Superior temporal gyrus (tissue), 1 donor: ENCODE results near the gene GNAQ.

Source experiments
- DNase-seq: peaks from one replicate; pipeline ENCODE4 v3.0.0-alpha.2; 2016; ENCODE audit errors: extremely low spot score

The GNAQ gene

DNA sequence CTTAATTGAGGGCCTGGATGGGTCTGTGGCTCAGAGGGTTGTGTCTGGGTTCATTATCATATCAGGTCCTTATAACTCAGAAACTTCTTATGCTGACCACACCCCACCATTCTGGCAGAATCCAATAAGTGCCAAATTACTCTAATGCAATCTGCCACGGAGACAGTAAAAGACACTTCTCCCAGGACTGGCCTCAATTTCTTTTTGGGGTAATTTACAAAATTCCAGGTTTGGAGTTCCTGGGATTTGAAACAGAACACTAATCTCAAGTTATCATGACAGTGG is 187.8 kb downstream of the GNAQ start:
- DNase-seq, result no peak

GRCh38 chr9:77843076-77843870 is 188.3 kb downstream of the GNAQ start:
- DNase-seq, result no peak

- peak; percentile 63 for DNase-seq
These were observed 189.7 kb downstream of the GNAQ start for GRCh38 chr9:77841739-77842386.

GRCh38 chr9:77839459-77840140 is 192.0 kb downstream of the GNAQ start:
- DNase-seq, result no peak

DNA sequence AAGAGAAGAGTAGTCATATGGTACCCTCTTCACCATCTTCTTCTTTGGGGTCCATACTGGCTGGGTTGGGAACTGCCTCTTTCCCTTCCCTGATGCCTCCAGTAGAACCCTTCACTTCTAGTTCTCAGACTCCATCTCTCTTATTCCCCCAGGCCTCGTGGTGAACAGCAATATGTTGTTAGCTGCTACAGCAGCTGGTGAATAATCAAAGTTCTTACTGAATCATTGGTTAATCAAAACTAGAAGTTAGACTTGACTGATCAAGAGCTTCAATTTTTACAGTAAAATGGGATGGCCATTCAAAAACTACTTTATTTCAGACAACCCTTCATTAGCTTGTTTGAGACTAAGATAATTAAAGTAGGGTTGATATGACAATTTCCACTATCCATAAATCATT is 192.6 kb downstream of the GNAQ start:
- no peak for DNase-seq

GRCh38 chr9:77834898-77835488 is 196.6 kb downstream of the GNAQ start:
- DNase-seq, result no peak

DNA sequence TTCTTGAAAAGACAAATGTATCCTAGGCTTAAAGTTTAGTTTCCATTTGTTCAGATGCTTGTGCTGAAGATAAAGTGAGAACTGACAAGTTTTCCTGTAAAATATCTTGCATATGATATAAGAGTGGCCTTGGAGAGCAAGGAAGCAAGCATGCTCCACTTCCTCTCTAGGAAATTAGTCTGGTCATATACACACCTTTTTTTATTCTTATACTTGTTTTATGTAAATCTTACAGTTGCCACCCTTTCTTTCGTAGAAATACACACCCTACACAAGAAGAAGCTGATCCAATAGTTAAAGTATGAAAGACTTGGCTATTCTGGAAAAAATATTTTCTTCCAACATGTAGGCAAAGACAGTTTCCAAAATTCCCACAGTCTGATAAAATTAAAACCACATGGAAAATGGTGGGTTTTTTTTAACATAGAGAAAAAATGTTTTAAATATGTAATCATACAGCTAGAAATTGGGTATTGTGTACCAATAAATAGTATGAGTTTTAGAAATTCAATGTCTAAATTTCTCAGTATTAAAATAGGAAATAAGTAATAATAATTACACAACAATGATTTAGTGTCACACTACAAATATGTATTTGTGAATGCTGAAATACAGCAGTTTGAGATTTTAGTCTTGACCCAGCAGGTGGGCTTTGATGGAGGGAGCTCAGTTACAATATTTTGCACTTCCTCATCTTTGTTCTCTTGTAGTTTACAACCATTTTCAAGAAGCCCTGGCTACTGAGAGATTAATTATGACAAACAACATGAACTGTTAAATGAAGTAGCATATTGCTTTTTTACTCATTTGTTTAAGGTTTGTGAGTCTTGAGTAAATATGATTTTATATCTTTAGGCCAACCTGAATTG is 197.8 kb downstream of the GNAQ start:
- DNase-seq, result no peak

DNA sequence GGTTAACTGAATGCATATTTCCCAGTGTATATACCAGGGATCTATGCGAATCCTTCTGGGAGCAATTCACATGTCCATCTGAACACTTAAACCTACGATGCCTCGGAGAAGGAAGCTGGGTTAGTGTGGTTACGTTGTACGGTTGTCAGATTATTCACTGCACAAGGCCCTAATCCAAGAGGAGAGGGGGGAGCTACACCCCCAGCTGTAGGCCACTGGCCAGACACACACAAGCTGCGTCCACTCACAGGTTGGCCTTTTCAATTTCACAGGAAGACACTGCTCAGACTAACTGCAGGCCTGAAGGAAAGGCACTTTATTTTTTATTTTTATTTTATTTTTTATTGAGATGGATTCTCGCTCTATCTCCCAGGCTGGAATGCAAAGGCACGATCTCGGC is 199.0 kb downstream of the GNAQ start:
- no peak for DNase-seq

GRCh38 chr9:77831781-77832180 is 199.8 kb downstream of the GNAQ start:
- DNase-seq, result no peak

DNA sequence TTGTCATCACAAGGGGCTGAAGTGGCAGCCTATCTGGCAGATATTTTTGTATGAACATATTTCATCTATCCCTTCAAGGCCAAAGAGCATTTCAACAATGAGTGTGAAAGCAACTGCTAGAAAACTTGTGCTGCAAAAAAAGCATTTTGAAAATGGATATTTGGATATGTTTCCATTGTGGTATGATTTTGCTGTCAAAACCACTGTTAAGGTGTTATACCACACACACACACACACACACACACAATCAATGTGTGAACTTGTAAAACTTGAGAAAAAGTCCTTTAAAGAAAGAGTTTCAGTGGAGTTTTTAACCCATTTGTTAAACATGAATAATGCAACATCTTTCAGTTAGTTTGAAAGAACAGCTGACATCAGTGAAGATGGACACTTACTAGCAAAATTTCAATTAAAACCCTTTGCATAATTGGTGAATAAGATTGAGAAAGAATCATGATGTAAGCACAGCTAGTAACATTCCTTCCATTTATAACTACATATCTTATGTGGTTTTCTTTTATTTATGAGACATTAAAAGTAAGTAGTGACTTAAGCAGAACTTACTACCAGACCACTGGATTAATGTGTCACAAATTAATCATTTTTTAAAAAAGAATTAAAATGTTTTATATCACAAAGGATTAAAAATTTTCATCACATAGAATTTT is 200.9 kb downstream of the GNAQ start:
- DNase-seq, result no peak

DNA sequence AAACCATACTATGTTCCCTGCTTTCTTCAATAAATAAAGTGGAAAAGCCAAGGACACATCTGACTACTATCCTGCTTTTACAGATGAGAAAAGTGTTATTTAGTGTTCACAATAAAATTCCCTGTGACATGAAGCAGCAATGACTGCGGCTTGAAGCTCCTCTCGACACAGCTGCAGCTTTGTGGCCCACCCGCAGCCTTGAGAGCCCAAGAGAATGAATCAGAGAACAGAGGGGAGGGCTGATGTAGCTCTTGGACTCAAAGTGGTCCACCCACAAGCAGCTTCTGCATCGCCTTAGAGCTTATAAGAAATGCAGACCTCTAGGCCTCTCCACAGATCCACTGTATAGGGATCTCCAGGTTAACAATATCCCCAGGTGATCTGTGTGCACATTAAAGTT is 202.2 kb downstream of the GNAQ start:
- no peak for DNase-seq

- DNase-seq, result no peak
These were observed 204.4 kb downstream of the GNAQ start for GRCh38 chr9:77827104-77827784.

- no peak for DNase-seq
These were observed 205.0 kb downstream of the GNAQ start for GRCh38 chr9:77826621-77827020.

- DNase-seq, result no peak
These were observed 205.5 kb downstream of the GNAQ start for GRCh38 chr9:77826116-77826515.

DNA sequence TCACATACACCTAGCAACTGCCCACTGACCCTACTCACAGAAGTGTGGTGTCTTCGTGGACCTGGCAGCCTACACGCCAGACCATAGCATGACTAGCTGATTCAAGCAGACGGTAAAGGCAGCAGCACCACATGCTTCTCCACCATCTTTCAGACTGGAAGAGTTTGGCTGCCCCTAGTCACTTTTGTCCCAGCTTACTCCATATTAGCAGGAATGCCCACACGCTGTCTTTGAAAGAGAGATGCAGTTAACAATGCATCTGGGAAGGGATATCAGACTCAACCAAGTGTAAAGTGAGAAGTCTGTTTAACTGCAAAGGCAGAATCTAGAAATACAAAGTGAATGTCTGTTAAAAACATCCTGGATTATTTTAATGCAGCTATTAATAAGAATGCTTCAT is 206.2 kb downstream of the GNAQ start:
- DNase-seq, result no peak

DNA sequence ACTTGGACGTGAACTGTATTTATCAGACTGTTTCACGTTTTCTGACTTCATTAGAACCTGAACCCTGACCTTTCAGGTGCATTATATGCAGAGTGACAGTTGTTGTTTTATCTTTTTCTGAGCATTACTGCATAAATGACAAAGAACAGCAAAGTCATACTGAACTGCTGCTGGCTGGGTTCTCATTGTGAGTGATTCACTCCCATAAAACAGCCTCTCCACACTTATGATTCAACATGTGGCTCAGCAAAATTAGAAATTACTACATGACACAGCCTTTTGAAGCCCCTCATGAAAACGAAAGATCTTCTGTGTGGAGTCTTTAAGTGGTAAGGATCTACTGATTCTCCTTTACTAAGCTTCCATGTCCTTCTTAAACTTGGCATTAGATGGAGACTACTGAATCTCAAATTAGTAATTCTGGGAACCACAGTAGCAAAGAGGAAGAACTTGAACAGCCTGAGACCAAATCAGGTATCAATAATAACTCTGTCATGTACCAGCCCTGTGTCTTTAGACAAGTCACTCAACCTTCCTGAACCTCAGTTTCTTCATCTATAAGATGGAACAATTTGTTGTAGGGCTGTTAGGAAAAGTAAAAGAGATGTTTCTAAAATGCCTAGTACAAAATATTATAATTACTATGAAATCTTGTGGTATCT is 211.2 kb downstream of the GNAQ start:
- no peak for DNase-seq

- DNase-seq, result no peak
These were observed 212.0 kb downstream of the GNAQ start for GRCh38 chr9:77819657-77820056.

DNA sequence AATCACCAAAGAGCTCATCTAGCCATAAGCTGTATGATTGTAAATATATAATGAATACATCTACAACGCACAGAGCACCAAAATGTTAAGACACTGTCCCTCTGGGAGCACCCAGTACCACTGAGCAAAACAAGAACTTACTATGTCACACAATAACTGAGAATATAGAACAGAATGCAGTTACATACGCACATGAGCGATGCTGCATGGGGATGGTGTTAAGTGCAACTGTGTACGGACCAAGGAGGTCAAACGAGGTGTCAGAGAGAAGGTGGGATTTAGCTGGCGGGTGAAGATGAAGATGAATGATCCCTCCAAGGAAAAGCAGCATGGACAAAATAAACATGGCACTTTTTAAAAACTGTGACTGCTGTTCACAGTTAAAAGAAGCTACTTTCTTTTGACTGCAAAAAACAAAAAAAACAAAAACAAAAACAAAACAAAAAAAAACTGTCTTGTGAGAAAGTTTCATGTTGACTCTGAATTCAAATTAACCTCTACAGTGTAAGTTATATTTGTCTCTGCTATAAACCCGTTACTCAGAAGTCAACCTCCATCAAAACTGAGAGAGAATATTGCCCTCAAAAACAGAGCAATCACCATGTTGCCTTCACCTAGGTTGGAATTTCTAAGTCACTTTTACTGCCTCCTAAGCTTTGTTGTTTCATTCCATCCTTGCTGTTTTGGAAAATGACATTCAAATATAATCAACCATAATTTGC is 213.9 kb downstream of the GNAQ start:
- no peak for DNase-seq

GRCh38 chr9:77816641-77817341 is 214.8 kb downstream of the GNAQ start:
- DNase-seq, result no peak
